Panc1 (cell line): ENCODE data around the gene KBTBD12. TPM values are rescaled to one million over a fixed set of nuclear protein-coding genes. Genes with fewer than 3 reads are reported as not detected.

Source experiments
- ATAC-seq: fragments of 200-7000 bp; cut with Tn5 transposase; 2 replicates; pipeline ENCODE4 v1.9.1; 2020; ENCODE audit warnings: mild to moderate bottlenecking, moderate library complexity
- BruUV-seq: library from RNA; stranded (reverse); fragments of 400-500 nt; replicated peaks from 2 replicates; lab custom pipeline; 2021; lab: Mats Ljungman, UMichigan
- CTCF ChIA-PET: fragments of 300-600 bp; sonication (Branson Sonifier 250); formaldehyde crosslinking; loops from one replicate; lab custom pipeline; 2022; ENCODE audit warnings: antibody characterized with exemption; lab: Charles Lee
- POLR2A ChIA-PET: fragments of 300-600 bp; sonication (Branson Sonifier 250); formaldehyde crosslinking; loops from one replicate; lab custom pipeline; 2022; ENCODE audit warnings: antibody characterized with exemption; lab: Charles Lee
- DNase-seq: peaks from one replicate; pipeline ENCODE4 v3.0.0-alpha.2; 2010; ENCODE audit warnings: low read depth, low spot score
- H3K27ac ChIP-seq: 2 replicates; pipeline ENCODE4 v1.5.1; 2011; ENCODE audit warnings: mild to moderate bottlenecking, low read length, inconsistent platforms
- H3K27me3 ChIP-seq: fragments of 200-500 bp; sonication (Bioruptor generic); 2 replicates; pipeline ENCODE4 v1.6.0; 2014; ENCODE audit warnings: low read length, inconsistent platforms; ENCODE audit not compliant: control insufficient read depth, insufficient read depth
- H3K36me3 ChIP-seq: fragments of 200-500 bp; sonication (Bioruptor generic); 2 replicates; pipeline ENCODE4 v1.5.1; 2014; ENCODE audit warnings: inconsistent platforms, mild to moderate bottlenecking, low read length, moderate library complexity; ENCODE audit not compliant: control insufficient read depth, insufficient read depth
- H3K4me1 ChIP-seq: 2 replicates; pipeline ENCODE4 v1.5.1; 2011; ENCODE audit warnings: inconsistent platforms, mild to moderate bottlenecking, low read length, moderate library complexity; ENCODE audit not compliant: control insufficient read depth, insufficient read depth
- H3K4me3 ChIP-seq, 2 experiments: 2 replicates each; pipeline ENCODE4 v1.5.1; 2011 to 2012; ENCODE audit warnings: low read depth in 2 of 2, low read length in 2 of 2, mild to moderate bottlenecking in 2 of 2, inconsistent platforms in 1 of 2, moderate library complexity in 1 of 2
- H3K9me3 ChIP-seq: fragments of 200-500 bp; sonication (Bioruptor generic); 2 replicates; pipeline ENCODE4 v1.5.1; 2014; ENCODE audit warnings: low read depth, mild to moderate bottlenecking, inconsistent platforms, low read length, moderate library complexity; ENCODE audit not compliant: control insufficient read depth, insufficient read depth
- CTCF ChIP-seq: fragments of 450-650 bp; IDR thresholded peaks from 2 replicates; pipeline ENCODE4 v1.5.1; 2017; ENCODE audit warnings: mild to moderate bottlenecking
- POLR2AphosphoS5 ChIP-seq: IDR thresholded peaks from 2 replicates; pipeline ENCODE4 v1.6.1; 2012; ENCODE audit warnings: mild to moderate bottlenecking, low read depth, low read length, moderate library complexity
- REST ChIP-seq, 2 experiments: IDR thresholded peaks; 2 replicates each; pipeline ENCODE4 v1.6.1; 2011 to 2012; ENCODE audit warnings: low read depth in 2 of 2, control low read depth in 1 of 2, low read length in 1 of 2, mild to moderate bottlenecking in 1 of 2, moderate library complexity in 1 of 2; ENCODE audit not compliant: insufficient read depth in 1 of 2
- SIN3A ChIP-seq: IDR thresholded peaks from 2 replicates; pipeline ENCODE4 v1.6.1; 2012; ENCODE audit warnings: low read depth, mild to moderate bottlenecking, low read length, moderate library complexity, borderline replicate concordance; ENCODE audit not compliant: insufficient read depth
- TCF7L2 ChIP-seq: IDR thresholded peaks from 2 replicates; pipeline ENCODE4 v1.6.1; 2011; ENCODE audit warnings: mild to moderate bottlenecking, low read depth, low read length, inconsistent platforms
- in situ Hi-C: cut with HindIII; loops from 2 replicates; pipeline ENCODE4 v1.10.0; 2016; ENCODE audit warnings: low sequenced_read_pairs, low pct_unique_long_range_greater_than_20kb
- intact Hi-C: fragments of 100-400 bp; cut with micrococcal nuclease; formaldehyde crosslinking; loops from one replicate; pipeline ENCODE4 v1.10.0; 2022; ENCODE audit not compliant: unreplicated experiment
- total RNA-seq: library from RNA; stranded (reverse); gene quantifications from one replicate; pipeline ENCODE4 v1.2.1, GENCODE V29; 2021; ENCODE audit not compliant: unreplicated experiment

The KBTBD12 gene
- total RNA-seq, 1 experiment from 2014 or later: 0.28 TPM

GRCh38 chr3:127959873-127960272 is 44.8 kb downstream of the KBTBD12 start:
- DNase-seq (no peak), ATAC-seq (peak; percentile 83)
- no peak overlapping the region for H3K4me3 ChIP-seq
- ChIA-PET POLR2A (no interaction called here), CTCF (interaction anchor here (0.5 to 1.3 kb wide), 2 partner anchors 86 to 265 kb away, joined by 4 to 9 read pairs; no protein-coding TSS in a partner anchor)
- in situ Hi-C loops: loop anchor here (10.0 kb wide), 1 partner anchor 115 kb away; no protein-coding TSS in a partner anchor
- no peaks in the 10 kb centered on the region for H3K36me3 ChIP-seq
- H3K9me3 ChIP-seq: no peaks in the 10 kb centered on the region
- intact Hi-C loops: no loop called here
- no TSS peak for BruUV-seq
- H3K27ac ChIP-seq: no peak overlapping the region
- TF ChIP-seq SIN3A (no peak), CTCF (peak; percentile 67)
- peaks cover 23% of the 10 kb centered on the region for H3K27me3 ChIP-seq
- H3K4me1 ChIP-seq: no peaks in the 10 kb centered on the region

- ChIA-PET CTCF (interaction anchor here (1.3 kb wide), 1 partner anchor 266 kb away, joined by 4 read pairs; no protein-coding TSS in a partner anchor), POLR2A (no interaction called here)
- intact Hi-C loops: no loop called here
- no peaks in the 10 kb centered on the region for H3K9me3 ChIP-seq
- H3K36me3 ChIP-seq: no peaks in the 10 kb centered on the region
- no peaks in the 10 kb centered on the region for H3K4me1 ChIP-seq
- DNase-seq: no peak
- BruUV-seq: no TSS peak
- peaks cover 27% of the 10 kb centered on the region for H3K27me3 ChIP-seq
- no peak for ATAC-seq
- H3K4me3 ChIP-seq: no peak overlapping the region
- TF ChIP-seq REST (IDR thresholded peaks at IDR 0.05; ENCODE audit: insufficient read depth in 1 of 2, low read depth in 2 of 2, low read length in 1 of 2) (no peak), CTCF (no peak)
- in situ Hi-C loops: no loop called here
- no peak overlapping the region for H3K27ac ChIP-seq
Observed at GRCh38 chr3:127960421-127960965, 45.5 kb downstream of the KBTBD12 start.

- Histone ChIP-seq H3K36me3 (no peaks in the 10 kb centered on the region), H3K4me3 (no peak overlapping the region), H3K27ac (no peak overlapping the region), H3K4me1 (no peaks in the 10 kb centered on the region), H3K9me3 (no peaks in the 10 kb centered on the region), H3K27me3 (peaks cover 28% of the 10 kb centered on the region)
- POLR2A ChIA-PET: no interaction called here
- BruUV-seq: no TSS peak
- no peak for ATAC-seq
- no peak for DNase-seq
- intact Hi-C loops: no loop called here
- in situ Hi-C loops: no loop called here
- no peak for TF ChIP-seq POLR2AphosphoS5
- TF ChIP-seq SIN3A: no peak
- TF ChIP-seq REST (IDR thresholded peaks at IDR 0.05; ENCODE audit: insufficient read depth in 1 of 2, low read depth in 2 of 2, low read length in 1 of 2): no peak
- TF ChIP-seq TCF7L2: no peak
- no peak for TF ChIP-seq CTCF
- CTCF ChIA-PET: no interaction called here
Observed at GRCh38 chr3:127961124-127961523, 46.1 kb downstream of the KBTBD12 start.
